ENCODE measurements around the gene KIAA0408.
A peak's percentile ranks its signal among the peaks of the same experiment; 100 is the strongest.
"Not testable (repeated sequence)": the region's sequence is repeated elsewhere in the genome, so short reads cannot be mapped to it uniquely, and the experiment has no call there.

KIAA0408 gene

GRCh38 chr6:127420556-127420955 lies 38.6 kb downstream of the KIAA0408 start:
- Histone ChIP-seq H3F3A (ENCODE audit: insufficient read depth) (no peaks in the 10 kb centered on the region), H4K20me1 (ENCODE audit: low read depth, low read length) (no peaks in the 10 kb centered on the region), H3K9me3 (ENCODE audit: insufficient read depth, low read length) (no peaks in the 10 kb centered on the region), H3K4me3 (ENCODE audit: insufficient read depth, low read length, poor library complexity, severe bottlenecking) (no peak overlapping the region), H3K9me2 (replicated peaks; ENCODE audit: insufficient read depth, low read length) (no peaks in the 10 kb centered on the region), H3K27me3 (ENCODE audit: low read length) (no peaks in the 10 kb centered on the region), H3K4me2 (ENCODE audit: low read depth, low read length, poor library complexity, severe bottlenecking) (no peak overlapping the region), H3K9ac (ENCODE audit: low read length) (no peak overlapping the region), H3K27ac (ENCODE audit: low read depth, low read length) (no peak overlapping the region), H2AFZ (ENCODE audit: low read depth, low read length, severe bottlenecking) (no peak overlapping the region), H3K79me2 (ENCODE audit: insufficient read depth, low read length) (no peaks in the 10 kb centered on the region), H3K36me3 (ENCODE audit: low read length) (no peaks in the 10 kb centered on the region)
- no peak for TF ChIP-seq EZH2phosphoT487 (conservative IDR thresholded peaks at IDR 0.05; ENCODE audit: low read length)
- TF ChIP-seq CTCF (IDR thresholded peaks at IDR 0.05; ENCODE audit: insufficient read depth, low read length, poor library complexity, severe bottlenecking), result peak; percentile 47

- H3K27me3 ChIP-seq (ENCODE audit: low read length), result no peaks in the 10 kb centered on the region
- no peaks in the 10 kb centered on the region for H3K36me3 ChIP-seq (ENCODE audit: low read length)
- H3K27ac ChIP-seq (ENCODE audit: low read depth, low read length), result no peak overlapping the region
- H3K79me2 ChIP-seq (ENCODE audit: insufficient read depth, low read length), result no peaks in the 10 kb centered on the region
- H3K9ac ChIP-seq (ENCODE audit: low read length), result no peak overlapping the region
- no peaks in the 10 kb centered on the region for H3K9me3 ChIP-seq (ENCODE audit: insufficient read depth, low read length)
- H3K9me2 ChIP-seq (replicated peaks; ENCODE audit: insufficient read depth, low read length), result no peaks in the 10 kb centered on the region
- no peak overlapping the region for H3K4me3 ChIP-seq (ENCODE audit: insufficient read depth, low read length, poor library complexity, severe bottlenecking)
- no peaks in the 10 kb centered on the region for H3F3A ChIP-seq (ENCODE audit: insufficient read depth)
- H2AFZ ChIP-seq (ENCODE audit: low read depth, low read length, severe bottlenecking), result no peak overlapping the region
- H3K4me2 ChIP-seq (ENCODE audit: low read depth, low read length, poor library complexity, severe bottlenecking), result no peak overlapping the region
- no peak for TF ChIP-seq EZH2phosphoT487 (conservative IDR thresholded peaks at IDR 0.05; ENCODE audit: low read length)
- no peak for TF ChIP-seq CTCF (IDR thresholded peaks at IDR 0.05; ENCODE audit: insufficient read depth, low read length, poor library complexity, severe bottlenecking)
- H4K20me1 ChIP-seq (ENCODE audit: low read depth, low read length), result no peaks in the 10 kb centered on the region
Observed at GRCh38 chr6:127415096-127415495, 44.1 kb downstream of the KIAA0408 start.

GRCh38 chr6:127413123-127413522 lies 46.1 kb downstream of the KIAA0408 start:
- H3K27me3 ChIP-seq (ENCODE audit: low read length); H4K20me1 ChIP-seq (ENCODE audit: low read depth, low read length); H3K36me3 ChIP-seq (ENCODE audit: low read length); H3K4me2 ChIP-seq (ENCODE audit: low read depth, low read length, poor library complexity, severe bottlenecking); H3K9me3 ChIP-seq (ENCODE audit: insufficient read depth, low read length); H3K27ac ChIP-seq (ENCODE audit: low read depth, low read length); H3K9ac ChIP-seq (ENCODE audit: low read length); H3F3A ChIP-seq (ENCODE audit: insufficient read depth); H3K9me2 ChIP-seq (replicated peaks; ENCODE audit: insufficient read depth, low read length); H3K79me2 ChIP-seq (ENCODE audit: insufficient read depth, low read length); H3K4me3 ChIP-seq (ENCODE audit: insufficient read depth, low read length, poor library complexity, severe bottlenecking); H2AFZ ChIP-seq (ENCODE audit: low read depth, low read length, severe bottlenecking): not testable (repeated sequence)

GRCh38 chr6:127412016-127412415 lies 47.2 kb downstream of the KIAA0408 start:
- H2AFZ ChIP-seq (ENCODE audit: low read depth, low read length, severe bottlenecking); H3K27ac ChIP-seq (ENCODE audit: low read depth, low read length); H3K9ac ChIP-seq (ENCODE audit: low read length); H3K9me2 ChIP-seq (replicated peaks; ENCODE audit: insufficient read depth, low read length); H3K4me3 ChIP-seq (ENCODE audit: insufficient read depth, low read length, poor library complexity, severe bottlenecking); H3K4me2 ChIP-seq (ENCODE audit: low read depth, low read length, poor library complexity, severe bottlenecking); H3K27me3 ChIP-seq (ENCODE audit: low read length); H3K36me3 ChIP-seq (ENCODE audit: low read length); H3F3A ChIP-seq (ENCODE audit: insufficient read depth); H3K9me3 ChIP-seq (ENCODE audit: insufficient read depth, low read length); H3K79me2 ChIP-seq (ENCODE audit: insufficient read depth, low read length); H4K20me1 ChIP-seq (ENCODE audit: low read depth, low read length): not testable (repeated sequence)
